Hepatocyte (in vitro differentiated cells): ENCODE measurements around the gene KCNJ4. TPM values are rescaled to one million over a fixed set of nuclear protein-coding genes. Genes with fewer than 3 reads are reported as not detected.

ENCODE experiments used
- DNase-seq: peaks from one replicate; pipeline ENCODE4 v3.0.0-alpha.2; 2016; ENCODE audit warnings: low spot score
- H2AFZ ChIP-seq: fragments of 200-600 bp; sonication (generic); 2 replicates; pipeline ENCODE4 v1.6.0; 2016; ENCODE audit warnings: antibody characterized with exemption, mild to moderate bottlenecking
- H3K27ac ChIP-seq: fragments of 200-600 bp; sonication (generic); 2 replicates; pipeline ENCODE4 v1.5.1; 2016; ENCODE audit warnings: mild to moderate bottlenecking
- H3K27me3 ChIP-seq: fragments of 200-600 bp; sonication (generic); 2 replicates; pipeline ENCODE4 v1.6.1; 2016
- H3K36me3 ChIP-seq: fragments of 200-600 bp; sonication (generic); replicated peaks from 2 replicates; pipeline ENCODE4 v1.5.1; 2016; ENCODE audit warnings: low read depth; ENCODE audit not compliant: insufficient read depth
- H3K4me1 ChIP-seq: fragments of 200-600 bp; sonication (generic); 2 replicates; pipeline ENCODE4 v1.5.1; 2016; ENCODE audit warnings: mild to moderate bottlenecking, moderate library complexity; ENCODE audit not compliant: insufficient read depth
- H3K4me2 ChIP-seq: fragments of 200-600 bp; sonication (generic); 2 replicates; pipeline ENCODE4 v1.6.0; 2016
- H3K4me3 ChIP-seq: fragments of 200-600 bp; sonication (generic); 2 replicates; pipeline ENCODE4 v1.5.1; 2016; ENCODE audit warnings: mild to moderate bottlenecking
- H3K79me2 ChIP-seq: fragments of 200-600 bp; sonication (generic); 2 replicates; pipeline ENCODE4 v1.6.0; 2017; ENCODE audit warnings: mild to moderate bottlenecking
- H3K9me2 ChIP-seq: fragments of 200-600 bp; sonication (generic); replicated peaks from 2 replicates; pipeline ENCODE4 v1.6.0; 2017; ENCODE audit warnings: mild to moderate bottlenecking; ENCODE audit not compliant: insufficient read depth
- H3K9me3 ChIP-seq: fragments of 200-600 bp; sonication (generic); 2 replicates; pipeline ENCODE4 v1.5.1; 2016; ENCODE audit warnings: low read depth, mild to moderate bottlenecking
- H4K20me1 ChIP-seq: fragments of 200-600 bp; sonication (generic); 2 replicates; pipeline ENCODE4 v1.6.0; 2016; ENCODE audit warnings: mild to moderate bottlenecking; ENCODE audit not compliant: insufficient read depth, poor library complexity, severe bottlenecking
- EZH2 ChIP-seq: fragments of 200-600 bp; sonication (generic); IDR thresholded peaks from 2 replicates; pipeline ENCODE4 v1.6.1; 2016; ENCODE audit warnings: antibody characterized with exemption, mild to moderate bottlenecking, borderline replicate concordance
- EZH2phosphoT487 ChIP-seq: fragments of 200-600 bp; sonication (generic); IDR thresholded peaks from one replicate; pipeline ENCODE4 v1.6.1; 2018; ENCODE audit warnings: antibody characterized with exemption, mild to moderate bottlenecking, low read depth, moderate library complexity; ENCODE audit not compliant: unreplicated experiment, severe bottlenecking
- WGBS: methylation state at CpG from one replicate; pipeline ENCODE4 v1.1.6; 2016; ENCODE audit warnings: low lambda C conversion rate; ENCODE audit errors: missing lambda C conversion rate; 5-methylcytosine and 5-hydroxymethylcytosine counted together
- polyA plus RNA-seq: library from polyadenylated mRNA; unstranded; fragments of >200 nt; fragmentation: Nextera tagmentation; extraction: Ambion mirVana; gene quantifications from 2 replicates; pipeline ENCODE4 v1.2.1, GENCODE V29; 2016
- total RNA-seq: library from RNA; depleted of rRNA; stranded (reverse); fragments of >200 nt; gene quantifications from 2 replicates; pipeline ENCODE4 v1.2.3, GENCODE V29; 2014
- TF ChIP-seq, protein P1 (sequence below): fragments of 200-600 bp; sonication (generic); IDR thresholded peaks from 2 replicates; pipeline ENCODE4 v1.5.1; 2016; ENCODE audit warnings: antibody characterized with exemption, mild to moderate bottlenecking; ENCODE audit not compliant: poor library complexity

Gene KCNJ4
- total and polyA plus RNA-seq, 2 experiments from 2014 or later: 0.08 to 0.50 TPM

DNA sequence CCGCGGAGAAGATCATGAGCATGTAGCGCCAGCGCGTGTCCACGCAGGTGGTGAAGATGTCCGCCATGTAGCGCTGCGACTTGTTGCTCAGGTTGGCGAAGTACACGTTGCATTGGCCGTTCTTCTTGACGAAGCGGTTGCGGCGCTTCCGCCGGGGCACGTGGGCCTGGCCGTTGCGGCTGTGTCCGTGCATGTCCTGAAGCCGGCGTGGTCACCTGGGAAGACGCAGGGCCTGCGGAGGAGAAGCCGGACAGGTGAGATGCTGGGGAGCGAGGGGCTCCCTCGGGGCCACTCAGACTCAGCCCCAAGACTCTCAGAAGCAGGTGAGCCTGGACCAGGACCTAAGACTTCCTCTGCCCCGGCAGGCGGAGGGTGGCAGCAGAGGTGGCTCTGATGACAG, 27.1 kb downstream of the KCNJ4 start:
- Histone ChIP-seq H4K20me1 (no peaks in the 10 kb centered on the region), H3K27ac (no peak overlapping the region), H3K27me3 (no peaks in the 10 kb centered on the region), H3K9me2 (no peaks in the 10 kb centered on the region), H3K4me1 (peaks cover 4% of the 10 kb centered on the region), H3K4me3 (no peak overlapping the region), H3K9me3 (no peaks in the 10 kb centered on the region), H3K79me2 (no peaks in the 10 kb centered on the region), H3K36me3 (no peaks in the 10 kb centered on the region), H3K4me2 (no peak overlapping the region), H2AFZ (no peak overlapping the region)
- TF ChIP-seq EZH2: no peak
- TF ChIP-seq EZH2phosphoT487: no peak
- TF ChIP-seq, protein P1, sequence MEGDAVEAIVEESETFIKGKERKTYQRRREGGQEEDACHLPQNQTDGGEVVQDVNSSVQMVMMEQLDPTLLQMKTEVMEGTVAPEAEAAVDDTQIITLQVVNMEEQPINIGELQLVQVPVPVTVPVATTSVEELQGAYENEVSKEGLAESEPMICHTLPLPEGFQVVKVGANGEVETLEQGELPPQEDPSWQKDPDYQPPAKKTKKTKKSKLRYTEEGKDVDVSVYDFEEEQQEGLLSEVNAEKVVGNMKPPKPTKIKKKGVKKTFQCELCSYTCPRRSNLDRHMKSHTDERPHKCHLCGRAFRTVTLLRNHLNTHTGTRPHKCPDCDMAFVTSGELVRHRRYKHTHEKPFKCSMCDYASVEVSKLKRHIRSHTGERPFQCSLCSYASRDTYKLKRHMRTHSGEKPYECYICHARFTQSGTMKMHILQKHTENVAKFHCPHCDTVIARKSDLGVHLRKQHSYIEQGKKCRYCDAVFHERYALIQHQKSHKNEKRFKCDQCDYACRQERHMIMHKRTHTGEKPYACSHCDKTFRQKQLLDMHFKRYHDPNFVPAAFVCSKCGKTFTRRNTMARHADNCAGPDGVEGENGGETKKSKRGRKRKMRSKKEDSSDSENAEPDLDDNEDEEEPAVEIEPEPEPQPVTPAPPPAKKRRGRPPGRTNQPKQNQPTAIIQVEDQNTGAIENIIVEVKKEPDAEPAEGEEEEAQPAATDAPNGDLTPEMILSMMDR: no peak
- DNase-seq: no peak
- 95% methylated on average over 30 of the region's 31 CpGs for WGBS

DNA sequence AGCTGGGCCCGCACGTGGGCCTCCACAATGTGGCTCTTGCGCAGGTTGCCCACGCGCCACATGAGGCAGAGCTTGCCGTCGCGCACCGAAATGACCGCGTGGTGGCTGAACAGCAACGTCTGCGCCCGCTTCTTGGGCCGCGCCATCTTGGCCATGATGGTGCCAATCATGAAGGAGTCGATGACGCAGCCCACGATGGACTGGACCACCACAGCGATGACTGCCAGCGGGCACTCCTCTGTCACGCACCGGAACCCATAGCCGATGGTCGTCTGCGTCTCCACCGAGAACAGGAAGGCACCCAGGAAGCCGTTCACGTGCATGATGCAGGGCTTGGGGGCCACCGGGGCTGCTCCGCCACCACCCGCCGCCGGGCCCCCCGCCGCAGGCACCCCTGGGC, 27.5 kb downstream of the KCNJ4 start:
- Histone ChIP-seq H3K4me2 (no peak overlapping the region), H3K27ac (no peak overlapping the region), H4K20me1 (no peaks in the 10 kb centered on the region), H3K4me3 (no peak overlapping the region), H3K9me3 (no peaks in the 10 kb centered on the region), H3K79me2 (no peaks in the 10 kb centered on the region), H3K36me3 (no peaks in the 10 kb centered on the region), H2AFZ (no peak overlapping the region), H3K4me1 (peaks cover 4% of the 10 kb centered on the region), H3K9me2 (no peaks in the 10 kb centered on the region), H3K27me3 (no peaks in the 10 kb centered on the region)
- DNase-seq: no peak
- over 99% methylated on average over 35 of the region's 36 CpGs for WGBS
- TF ChIP-seq EZH2 (no peak), EZH2phosphoT487 (no peak)
- TF ChIP-seq, protein P1: no peak

DNA sequence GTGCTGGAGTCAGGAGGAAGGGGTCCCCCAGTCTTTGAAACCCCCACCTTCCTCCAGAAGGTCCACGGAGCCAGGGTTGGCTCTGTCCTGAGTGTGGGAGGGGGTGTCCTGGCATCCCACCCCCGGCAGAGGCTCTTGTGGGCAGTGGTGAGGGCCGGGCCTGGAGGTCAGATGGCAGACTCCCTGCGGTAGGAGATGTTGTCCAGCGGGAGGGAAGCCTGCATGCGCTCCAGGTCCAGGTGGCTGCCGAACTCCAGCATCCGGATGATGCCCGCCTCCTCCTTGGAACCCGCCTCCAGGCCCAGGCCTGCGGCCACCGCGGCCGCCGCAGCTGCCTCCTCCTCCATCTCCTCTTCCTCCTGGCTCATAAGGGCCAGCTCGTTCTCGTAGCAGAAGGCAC, 28.4 kb downstream of the KCNJ4 start:
- Histone ChIP-seq H3K27ac (no peak overlapping the region), H3K9me2 (no peaks in the 10 kb centered on the region), H3K4me1 (peaks cover 4% of the 10 kb centered on the region), H3K4me2 (no peak overlapping the region), H3K9me3 (no peaks in the 10 kb centered on the region), H2AFZ (no peak overlapping the region), H3K36me3 (no peaks in the 10 kb centered on the region), H4K20me1 (no peaks in the 10 kb centered on the region), H3K4me3 (no peak overlapping the region), H3K27me3 (no peaks in the 10 kb centered on the region), H3K79me2 (no peaks in the 10 kb centered on the region)
- WGBS: 89% methylated on average over 13 of the region's 17 CpGs
- DNase-seq: no peak
- TF ChIP-seq, protein P1: no peak
- TF ChIP-seq EZH2phosphoT487 (no peak), EZH2 (no peak)

DNA sequence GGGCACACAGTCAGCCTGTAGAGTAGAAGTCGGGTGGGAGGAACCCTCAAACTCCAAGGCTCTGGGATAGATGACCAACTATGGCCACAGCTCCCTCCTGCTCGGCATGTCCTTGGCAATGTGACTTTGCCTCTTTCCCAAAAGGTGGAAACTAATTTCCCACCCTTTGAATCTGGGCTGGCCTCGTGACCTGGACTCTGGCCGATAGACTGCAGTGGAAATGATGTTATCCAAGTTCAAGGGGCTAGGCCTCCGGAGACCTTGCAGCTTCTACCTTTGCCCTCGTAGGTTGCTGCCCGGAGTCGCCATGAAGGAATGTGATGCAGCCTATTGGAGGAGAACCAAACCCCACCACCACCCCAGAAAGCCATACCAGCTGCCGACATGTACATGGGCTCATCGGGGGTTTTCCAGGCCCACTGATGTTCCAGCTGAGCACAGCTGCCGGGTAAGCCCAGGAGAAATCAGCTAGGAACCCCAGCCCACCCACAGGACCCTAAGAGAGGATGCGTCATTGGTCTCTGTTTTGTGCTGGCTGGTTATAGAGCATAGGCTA, 30.4 kb downstream of the KCNJ4 start:
- Histone ChIP-seq H3K9me3 (no peaks in the 10 kb centered on the region), H3K36me3 (no peaks in the 10 kb centered on the region), H3K9me2 (no peaks in the 10 kb centered on the region), H3K79me2 (no peaks in the 10 kb centered on the region), H4K20me1 (no peaks in the 10 kb centered on the region), H3K4me2 (no peak overlapping the region), H3K4me1 (peaks cover 4% of the 10 kb centered on the region), H2AFZ (no peak overlapping the region), H3K4me3 (no peak overlapping the region), H3K27me3 (no peaks in the 10 kb centered on the region), H3K27ac (peak overlapping the region; percentile 27)
- TF ChIP-seq, protein P1: no peak
- TF ChIP-seq EZH2: no peak
- TF ChIP-seq EZH2phosphoT487: no peak
- WGBS: 83% methylated on average over 12 of the region's 12 CpGs
- DNase-seq: no peak
